Endothelial cell of umbilical vein (primary cell): ENCODE results near the gene TTI1. TPM values are rescaled to one million over a fixed set of nuclear protein-coding genes. Genes with fewer than 3 reads are reported as not detected.

ENCODE experiments used
- BruUV-seq: library from RNA; stranded (reverse); fragments of 400-500 nt; replicated peaks from 2 replicates; lab custom pipeline; 2021; lab: Mats Ljungman, UMichigan
- CTCF ChIA-PET: fragments of 300-600, 350-600 bp; sonication (Branson Sonifier 250); formaldehyde crosslinking; loops from one replicate; lab custom pipeline; 2021; ENCODE audit warnings: antibody characterized with exemption, inconsistent platforms; lab: Charles Lee
- POLR2A ChIA-PET: fragments of 300-600, 350-600 bp; sonication (Branson Sonifier 250); formaldehyde crosslinking; loops from one replicate; lab custom pipeline; 2021; ENCODE audit warnings: antibody characterized with exemption, inconsistent platforms; lab: Charles Lee
- DNase-seq: peaks from one replicate; pipeline ENCODE4 v3.0.0-alpha.2; 2011; ENCODE audit warnings: low read depth, low spot score
- FAIRE-seq: peaks from 2 replicates; lab custom pipeline; 2011; peaks lifted over from hg19 to GRCh38; lab: Jason Lieb, UNC
- H2AFZ ChIP-seq: 2 replicates; pipeline ENCODE4 v1.6.0; 2012; ENCODE audit warnings: low read depth, low read length, control low read depth, inconsistent platforms
- H3K27ac ChIP-seq: 2 replicates; pipeline ENCODE4 v1.5.1; 2011; ENCODE audit warnings: low read depth, mild to moderate bottlenecking, control low read depth, low read length, moderate library complexity; ENCODE audit not compliant: insufficient read depth
- H3K27me3 ChIP-seq, 2 experiments: 2 replicates each; pipeline versions ENCODE4 v1.6.0 to v1.6.1; 2011; ENCODE audit warnings: low read length in 2 of 2, mixed read lengths in 1 of 2; ENCODE audit not compliant: control insufficient read depth in 2 of 2, insufficient read depth in 2 of 2
- H3K36me3 ChIP-seq, 2 experiments: 2 replicates in 1 of 2; 3 replicates in 1 of 2; pipeline ENCODE4 v1.5.1; 2011; ENCODE audit warnings: low read length in 2 of 2, mild to moderate bottlenecking in 1 of 2, moderate library complexity in 1 of 2; ENCODE audit not compliant: control insufficient read depth in 2 of 2, insufficient read depth in 2 of 2; ENCODE audit errors: extremely low read depth in 1 of 2
- H3K4me1 ChIP-seq: 3 replicates; pipeline ENCODE4 v1.5.1; 2011; ENCODE audit warnings: mild to moderate bottlenecking, low read length; ENCODE audit not compliant: control insufficient read depth, insufficient read depth; ENCODE audit errors: extremely low read depth
- H3K4me2 ChIP-seq: 2 replicates; pipeline ENCODE4 v1.6.1; 2011; ENCODE audit warnings: low read length, control low read depth, mixed read lengths; ENCODE audit not compliant: insufficient read depth
- H3K4me3 ChIP-seq, 3 experiments: fragments of 200-600 bp in 1 of 3; sonication (generic), shearing (Covaris generic) in 1 of 3; replicated peaks in 1 of 3; 2 replicates each; pipeline ENCODE4 v1.5.1; 2011 to 2016; ENCODE audit warnings: control low read depth in 3 of 3, low read length in 3 of 3, mild to moderate bottlenecking in 2 of 3, inconsistent platforms in 1 of 3, low read depth in 1 of 3, moderate library complexity in 1 of 3; ENCODE audit not compliant: insufficient read depth in 1 of 3
- H3K79me2 ChIP-seq: 2 replicates; pipeline ENCODE4 v1.6.0; 2012; ENCODE audit warnings: low read length, inconsistent platforms; ENCODE audit not compliant: control insufficient read depth, insufficient read depth
- H3K9ac ChIP-seq: replicated peaks from 2 replicates; pipeline ENCODE3; 2011; ENCODE audit warnings: low read length, control low read depth; ENCODE audit not compliant: insufficient read depth; ENCODE audit errors: extremely low read depth
- H3K9me1 ChIP-seq: replicated peaks from 3 replicates; pipeline ENCODE4 v1.6.0; 2011; ENCODE audit warnings: mild to moderate bottlenecking, low read length; ENCODE audit not compliant: control insufficient read depth, insufficient read depth; ENCODE audit errors: extremely low read depth
- H3K9me3 ChIP-seq: replicated peaks from 2 replicates; pipeline ENCODE4 v1.5.1; 2012; ENCODE audit warnings: low read length, inconsistent platforms; ENCODE audit not compliant: control insufficient read depth, insufficient read depth
- H4K20me1 ChIP-seq: replicated peaks from 2 replicates; pipeline ENCODE3; 2011; ENCODE audit warnings: mild to moderate bottlenecking, low read length; ENCODE audit not compliant: control insufficient read depth, insufficient read depth; ENCODE audit errors: extremely low read depth
- CTCF ChIP-seq, 2 donors: IDR thresholded peaks; 1 replicate in 1 of 2; 2 replicates in 1 of 2; pipeline ENCODE4 v1.5.1; 2011; ENCODE audit warnings: low read length in 2 of 2, mild to moderate bottlenecking in 2 of 2, moderate library complexity in 2 of 2, control low read depth in 1 of 2, inconsistent platforms in 1 of 2, low read depth in 1 of 2; ENCODE audit not compliant: insufficient read depth in 1 of 2; ENCODE audit errors: extremely low read depth in 1 of 2
- FOS ChIP-seq: IDR thresholded peaks from 2 replicates; pipeline ENCODE4 v1.6.1; 2011; ENCODE audit warnings: mild to moderate bottlenecking, low read length, moderate library complexity, borderline replicate concordance; ENCODE audit not compliant: insufficient read depth
- GATA2 ChIP-seq: IDR thresholded peaks from 2 replicates; pipeline ENCODE4 v1.7.0; 2011; ENCODE audit warnings: low read depth, mild to moderate bottlenecking, moderate library complexity, mixed read lengths, low read length; ENCODE audit not compliant: insufficient read length, insufficient read depth
- MYC ChIP-seq: IDR thresholded peaks from one replicate; pipeline ENCODE4 v1.6.1; 2011; ENCODE audit warnings: mild to moderate bottlenecking, low read depth, low read length
- POLR2A ChIP-seq: IDR thresholded peaks from 2 replicates; pipeline ENCODE4 v1.6.1; 2012; ENCODE audit warnings: low read depth, mild to moderate bottlenecking, control low read depth, low read length
- POLR2AphosphoS5 ChIP-seq: IDR thresholded peaks from 2 replicates; pipeline ENCODE4 v1.6.1; 2012; ENCODE audit warnings: low read depth, mild to moderate bottlenecking, control low read depth, low read length, moderate library complexity; ENCODE audit not compliant: insufficient read depth
- dilution Hi-C: fragments of 300-500 bp; cut with MboI; formaldehyde crosslinking; loops from one replicate; pipeline ENCODE4 v1.15.0; 2019; ENCODE audit warnings: low sequenced_read_pairs; ENCODE audit not compliant: extremely low pct_ligation_motif_present
- intact Hi-C: fragments of 100-400 bp; cut with micrococcal nuclease; formaldehyde crosslinking; loops from one replicate; pipeline ENCODE4 v1.10.0; 2022
- polyA plus RNA-seq, 4 experiments: library from polyadenylated mRNA; depleted of rRNA in 3 of 4; stranded (reverse) in 3 of 4; unstranded in 1 of 4; fragments of >200 nt; gene quantifications; 2 replicates each; pipeline versions ENCODE4 v1.2.1 to v1.2.3, GENCODE V29; 2011 to 2012; ENCODE audit warnings: missing spikeins in 1 of 4
- total RNA-seq: library from RNA; stranded (reverse); gene quantifications from 2 replicates; pipeline ENCODE4 v1.2.3, GENCODE V29; 2021
- TF ChIP-seq, protein P1 (sequence below): IDR thresholded peaks from 2 replicates; pipeline ENCODE4 v1.6.1; 2011; ENCODE audit not compliant: insufficient read depth, insufficient read length

TTI1 gene
- total and polyA plus RNA-seq, 2 donors (not counting 3 experiments of a cell fraction or from before 2014, with no cell fraction given), result 13.2 to 23.2 TPM

- H4K20me1 ChIP-seq, result no peaks in the 10 kb centered on the region
- H3K9ac ChIP-seq, result no peak overlapping the region
- intact Hi-C loops (no loop called here), dilution Hi-C loops (no loop called here)
- H3K4me2 ChIP-seq, result no peak overlapping the region
- H3K4me1 ChIP-seq, result peaks cover 22% of the 10 kb centered on the region
- H3K79me2 ChIP-seq, result no peaks in the 10 kb centered on the region
- H3K27ac ChIP-seq, result no peak overlapping the region
- CTCF ChIA-PET, result no interaction called here
- TF ChIP-seq MYC (no peak), CTCF (IDR thresholded peaks at IDR 0.05; ENCODE audit: extremely low read depth in 1 of 2, insufficient read depth in 1 of 2, low read depth in 1 of 2, low read length in 2 of 2) (no peak), POLR2A (no peak), POLR2AphosphoS5 (no peak), FOS (no peak), GATA2 (no peak)
- TF ChIP-seq, protein P1, sequence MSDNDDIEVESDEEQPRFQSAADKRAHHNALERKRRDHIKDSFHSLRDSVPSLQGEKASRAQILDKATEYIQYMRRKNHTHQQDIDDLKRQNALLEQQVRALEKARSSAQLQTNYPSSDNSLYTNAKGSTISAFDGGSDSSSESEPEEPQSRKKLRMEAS, result no peak
- H3K9me3 ChIP-seq, result no peaks in the 10 kb centered on the region
- no TSS peak for BruUV-seq
- DNase-seq (no peak), FAIRE-seq (no peak)
- no peak overlapping the region for H2AFZ ChIP-seq
- H3K27me3 ChIP-seq, result no peaks in the 10 kb centered on the region
- no peak overlapping the region for H3K4me3 ChIP-seq
- POLR2A ChIA-PET, result no interaction called here
- H3K9me1 ChIP-seq, result no peaks in the 10 kb centered on the region
- H3K36me3 ChIP-seq, result peaks cover 0 to 2% of the 10 kb centered on the region in 2 experiments
These were observed 47.0 kb downstream of the TTI1 start for GRCh38 chr20:37986044-37986858.
